ENCODE data around the gene SLC38A4.
"Not testable (repeated sequence)": the region's sequence is repeated elsewhere in the genome, so short reads cannot be mapped to it uniquely, and the experiment has no call there.

SLC38A4 gene

GRCh38 chr12:46857486-46857885, 31.7 kb upstream of the SLC38A4 start:
- DNase-seq (ENCODE audit: low read depth): no peak
- H3K4me3 ChIP-seq (ENCODE audit: low read depth, low read length): no peak overlapping the region
- TF ChIP-seq CTCF (IDR thresholded peaks at IDR 0.05; ENCODE audit: low read depth, low read length, missing control alignments): no peak

GRCh38 chr12:46855760-46856159, 30.0 kb upstream of the SLC38A4 start:
- no peak for TF ChIP-seq CTCF (IDR thresholded peaks at IDR 0.05; ENCODE audit: low read depth, low read length, missing control alignments)
- no peak overlapping the region for H3K4me3 ChIP-seq (ENCODE audit: low read depth, low read length)
- DNase-seq (ENCODE audit: low read depth): no peak

GRCh38 chr12:46854188-46854587, 28.4 kb upstream of the SLC38A4 start:
- not testable (repeated sequence) for H3K4me3 ChIP-seq (ENCODE audit: low read depth, low read length); DNase-seq (ENCODE audit: low read depth)

GRCh38 chr12:46848792-46849191, 23.0 kb upstream of the SLC38A4 start:
- H3K4me3 ChIP-seq (ENCODE audit: low read depth, low read length); DNase-seq (ENCODE audit: low read depth): not testable (repeated sequence)

- H3K4me3 ChIP-seq (ENCODE audit: low read depth, low read length): no peak overlapping the region
- DNase-seq (ENCODE audit: low read depth): no peak
- TF ChIP-seq CTCF (IDR thresholded peaks at IDR 0.05; ENCODE audit: low read depth, low read length, missing control alignments): no peak
Observed at GRCh38 chr12:46847001-46847400, 21.2 kb upstream of the SLC38A4 start.

GRCh38 chr12:46843811-46844210, 18.0 kb upstream of the SLC38A4 start:
- DNase-seq (ENCODE audit: low read depth): no peak
- no peak overlapping the region for H3K4me3 ChIP-seq (ENCODE audit: low read depth, low read length)
- no peak for TF ChIP-seq CTCF (IDR thresholded peaks at IDR 0.05; ENCODE audit: low read depth, low read length, missing control alignments)

GRCh38 chr12:46841891-46842290, 16.1 kb upstream of the SLC38A4 start:
- no peak overlapping the region for H3K4me3 ChIP-seq (ENCODE audit: low read depth, low read length)
- no peak for TF ChIP-seq CTCF (IDR thresholded peaks at IDR 0.05; ENCODE audit: low read depth, low read length, missing control alignments)
- DNase-seq (ENCODE audit: low read depth): no peak

GRCh38 chr12:46839964-46840363, 14.2 kb upstream of the SLC38A4 start:
- DNase-seq (ENCODE audit: low read depth): no peak
- no peak for TF ChIP-seq CTCF (IDR thresholded peaks at IDR 0.05; ENCODE audit: low read depth, low read length, missing control alignments)
- no peak overlapping the region for H3K4me3 ChIP-seq (ENCODE audit: low read depth, low read length)
